Measurements from ENCODE around the gene MACO1.

- TF ChIP-seq POLR2AphosphoS5 (IDR thresholded peaks at IDR 0.05), result no peak
- TF ChIP-seq CTCF (IDR thresholded peaks at IDR 0.05 in 8 of 11, conservative IDR thresholded peaks at IDR 0.05 in 3 of 11), result no peak
Observed at GRCh38 chr1:25500694-25501093, 70.0 kb downstream of the MACO1 start.
